Measurements from ENCODE around the gene INHBB.

The INHBB gene

GRCh38 chr2:120381661-120382060 is 35.7 kb downstream of the INHBB start:
- FAIRE-seq (no peak), DNase-seq (ENCODE audit: insufficient read length, low spot score) (no peak)
- no peak for TF ChIP-seq CTCF (IDR thresholded peaks at IDR 0.05; ENCODE audit: insufficient read depth, missing control alignments)

DNA sequence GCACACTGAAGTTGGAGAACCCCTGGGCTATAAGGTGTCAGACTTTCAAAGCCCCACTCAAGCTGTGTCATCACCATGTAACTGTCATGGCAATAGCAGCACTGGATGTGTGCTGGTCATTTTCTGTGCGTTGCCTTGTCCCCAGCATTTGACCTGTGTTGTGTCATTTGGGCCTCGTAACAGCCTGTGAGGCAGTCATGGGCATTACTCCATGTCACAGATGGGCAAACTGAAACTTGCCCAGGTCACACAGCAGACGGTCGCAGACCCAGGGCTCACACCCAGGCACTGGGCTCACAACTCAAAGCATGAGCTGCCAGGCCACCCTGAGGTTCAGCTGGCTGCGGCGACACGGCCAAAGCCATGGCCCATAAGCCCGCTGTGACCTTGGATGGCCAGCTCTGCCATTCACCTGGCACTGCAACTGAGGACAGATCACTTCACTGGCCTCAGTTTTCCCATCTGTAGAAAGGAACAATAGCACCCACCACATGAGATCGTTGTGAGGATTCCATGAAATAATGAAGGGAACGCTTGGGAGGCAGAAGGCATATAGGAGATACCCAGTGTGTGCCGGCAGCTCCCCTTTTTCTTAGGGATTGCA is 36.7 kb downstream of the INHBB start:
- no peak for TF ChIP-seq CTCF (IDR thresholded peaks at IDR 0.05; ENCODE audit: insufficient read depth, missing control alignments)
- DNase-seq (ENCODE audit: insufficient read length, low spot score) (no peak), FAIRE-seq (no peak)

- no peak for FAIRE-seq
- no peak for DNase-seq (ENCODE audit: insufficient read length, low spot score)
- no peak for TF ChIP-seq CTCF (IDR thresholded peaks at IDR 0.05; ENCODE audit: insufficient read depth, missing control alignments)
Measured at GRCh38 chr2:120383191-120383590, 37.3 kb downstream of the INHBB start.

DNA sequence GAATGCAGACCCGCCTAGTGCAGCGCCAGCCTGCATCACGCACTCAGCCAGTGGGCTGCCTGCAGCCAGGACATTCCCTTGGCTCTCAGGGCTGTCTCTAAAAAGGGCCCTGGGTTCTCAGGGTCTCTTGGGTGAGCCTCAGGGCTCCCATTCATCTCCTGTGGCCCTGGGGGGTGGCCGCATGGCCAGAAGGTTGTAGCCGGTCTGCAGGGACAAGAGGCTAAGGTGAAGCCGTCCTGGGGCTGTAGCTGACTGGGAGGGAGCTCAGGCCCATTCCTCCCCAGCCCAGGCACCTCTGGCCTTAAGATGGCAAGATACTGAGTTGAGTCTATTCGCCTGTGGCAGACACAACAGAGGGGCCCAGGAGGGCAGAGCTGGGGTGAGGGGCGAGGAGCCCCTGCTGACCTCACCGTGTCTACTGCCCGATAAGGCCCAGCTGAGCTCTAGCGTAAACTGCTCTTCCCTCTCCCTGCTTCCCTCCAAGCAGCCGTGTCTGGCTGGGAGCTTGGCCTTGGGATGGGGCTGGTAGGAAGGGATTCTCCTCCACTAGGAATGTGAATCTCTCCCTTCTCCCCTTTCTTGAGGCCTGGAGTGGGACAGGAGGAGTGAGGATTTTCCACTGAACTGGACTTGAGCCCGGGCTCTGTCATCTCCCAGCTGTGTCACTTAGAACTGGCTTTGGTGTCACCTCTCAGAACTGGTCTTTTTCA is 37.9 kb downstream of the INHBB start:
- DNase-seq (ENCODE audit: insufficient read length, low spot score) (no peak), FAIRE-seq (no peak)
- no peak for TF ChIP-seq CTCF (IDR thresholded peaks at IDR 0.05; ENCODE audit: insufficient read depth, missing control alignments)

- DNase-seq (ENCODE audit: insufficient read length, low spot score) (no peak), FAIRE-seq (no peak)
- no peak for TF ChIP-seq CTCF (IDR thresholded peaks at IDR 0.05; ENCODE audit: insufficient read depth, missing control alignments)
Measured at GRCh38 chr2:120384486-120385354, 38.8 kb downstream of the INHBB start.

GRCh38 chr2:120385355-120386127 is 39.6 kb downstream of the INHBB start:
- no peak for FAIRE-seq
- no peak for TF ChIP-seq CTCF (IDR thresholded peaks at IDR 0.05; ENCODE audit: insufficient read depth, missing control alignments)
- no peak for DNase-seq (ENCODE audit: insufficient read length, low spot score)

Measured in D721Med (cell line).